Omental fat pad (tissue), 4 donors: Measurements from ENCODE around the gene SPATA16. TPM values are rescaled to one million over a fixed set of nuclear protein-coding genes. Genes with fewer than 3 reads are reported as not detected.

ENCODE experiments used
- ATAC-seq: fragments of 150-250 bp; one replicate; pipeline ENCODE4 v1.9.1; 2016; ENCODE audit warnings: mild to moderate bottlenecking, moderate library complexity; ENCODE audit not compliant: low FRiP score
- DNase-seq: peaks from one replicate; pipeline ENCODE4 v3.0.0-alpha.2; 2019; ENCODE audit warnings: low spot score
- CTCF ChIP-seq, 3 donors: fragments of 450-650 bp; IDR thresholded peaks; one replicate each; pipeline ENCODE4 v1.5.1; 2016 to 2017; ENCODE audit warnings: antibody characterized with exemption in 3 of 3, mild to moderate bottlenecking in 3 of 3, moderate library complexity in 2 of 3
- total RNA-seq, 4 donors: library from RNA; depleted of rRNA; stranded (reverse); fragments of >200 nt; gene quantifications; one replicate each; pipeline ENCODE4 v1.1.0, GENCODE V29; 2016

Gene SPATA16
- total RNA-seq, 4 donors from 2014 or later = not detected

- no peak for ATAC-seq
- TF ChIP-seq CTCF (IDR thresholded peaks at IDR 0.05) = no peak
- no peak for DNase-seq
Observed at GRCh38 chr3:173096140-173096539, 44.9 kb downstream of the SPATA16 start.

- no peak for TF ChIP-seq CTCF (IDR thresholded peaks at IDR 0.05)
- no peak for DNase-seq
- ATAC-seq = no peak
Observed at GRCh38 chr3:173092038-173092437, 49.0 kb downstream of the SPATA16 start.

- no peak for TF ChIP-seq CTCF (IDR thresholded peaks at IDR 0.05)
- ATAC-seq (no peak), DNase-seq (no peak)
Observed at GRCh38 chr3:173090492-173090891, 50.5 kb downstream of the SPATA16 start.

- no peak for DNase-seq
- no peak for ATAC-seq
- no peak for TF ChIP-seq CTCF (IDR thresholded peaks at IDR 0.05)
Observed at GRCh38 chr3:173089283-173089682, 51.8 kb downstream of the SPATA16 start.

GRCh38 chr3:173078525-173078924, 62.5 kb downstream of the SPATA16 start:
- TF ChIP-seq CTCF (IDR thresholded peaks at IDR 0.05) = no peak
- ATAC-seq (no peak), DNase-seq (no peak)

- no peak for ATAC-seq
- no peak for DNase-seq
- TF ChIP-seq CTCF (IDR thresholded peaks at IDR 0.05) = no peak
Observed at GRCh38 chr3:173066044-173067004, 74.7 kb downstream of the SPATA16 start.

GRCh38 chr3:173065543-173065981, 75.5 kb downstream of the SPATA16 start:
- TF ChIP-seq CTCF (IDR thresholded peaks at IDR 0.05) = no peak
- ATAC-seq (no peak), DNase-seq (no peak)
